Calu3 (cell line): ENCODE results near the gene KCNH5. TPM values are rescaled to one million over a fixed set of nuclear protein-coding genes. Genes with fewer than 3 reads are reported as not detected.

Experiments
- BruUV-seq: library from RNA; stranded (reverse); fragments of 400-500 nt; replicated peaks from 2 replicates; lab custom pipeline; 2021; lab: Mats Ljungman, UMichigan
- CTCF ChIA-PET: fragments of 300-600 bp; sonication (Branson Sonifier 250); formaldehyde crosslinking; loops from one replicate; lab custom pipeline; 2022; ENCODE audit warnings: antibody characterized with exemption; lab: Charles Lee
- DNase-seq: peaks from one replicate; pipeline ENCODE4 v3.0.0; 2022
- H3K27ac Mint-ChIP-seq: one replicate; pipeline ENCODE4 v1.8.0; 2022; ENCODE audit warnings: mixed read lengths; ENCODE audit not compliant: unreplicated experiment
- H3K27me3 Mint-ChIP-seq: one replicate; pipeline ENCODE4 v1.8.0; 2022; ENCODE audit warnings: mixed read lengths; ENCODE audit not compliant: unreplicated experiment
- H3K36me3 Mint-ChIP-seq: one replicate; pipeline ENCODE4 v1.8.0; 2022; ENCODE audit warnings: mild to moderate bottlenecking, moderate library complexity, mixed read lengths; ENCODE audit not compliant: insufficient read depth, unreplicated experiment
- H3K4me1 Mint-ChIP-seq: one replicate; pipeline ENCODE4 v1.8.0; 2022; ENCODE audit warnings: mild to moderate bottlenecking, low read depth, mixed read lengths; ENCODE audit not compliant: unreplicated experiment
- H3K4me3 Mint-ChIP-seq: one replicate; pipeline ENCODE4 v1.8.0; 2022; ENCODE audit warnings: mild to moderate bottlenecking, low read depth, moderate library complexity, mixed read lengths; ENCODE audit not compliant: unreplicated experiment
- H3K9me3 Mint-ChIP-seq: one replicate; pipeline ENCODE4 v1.8.0; 2022; ENCODE audit warnings: low read depth, mixed read lengths; ENCODE audit not compliant: unreplicated experiment
- CTCF ChIP-seq: fragments of 200-600 bp; IDR thresholded peaks from one replicate; pipeline ENCODE4 v1.8.0; 2022; ENCODE audit warnings: antibody characterized with exemption; ENCODE audit not compliant: unreplicated experiment
- intact Hi-C: fragments of 100-400 bp; cut with micrococcal nuclease; formaldehyde crosslinking; loops from one replicate; pipeline ENCODE4 v1.10.0; 2022; ENCODE audit not compliant: unreplicated experiment
- total RNA-seq: library from RNA; stranded (reverse); gene quantifications from 2 replicates; pipeline ENCODE4 v1.2.3, GENCODE V29; 2022

The KCNH5 gene
- total RNA-seq, 1 experiment from 2014 or later = not detected

GRCh38 chr14:62954165-62954564, 91.1 kb downstream of the KCNH5 start:
- no TSS peak for BruUV-seq
- intact Hi-C loops = no loop called here
- Mint-ChIP-seq H3K27ac (no peak overlapping the region), H3K4me3 (no peak overlapping the region), H3K27me3 (peaks cover under 1% of the 10 kb centered on the region), H3K36me3 (no peaks in the 10 kb centered on the region), H3K4me1 (no peaks in the 10 kb centered on the region), H3K9me3 (no peaks in the 10 kb centered on the region)
- CTCF ChIA-PET = no interaction called here
- TF ChIP-seq CTCF = no peak
- DNase-seq = no peak

- TF ChIP-seq CTCF = no peak
- Mint-ChIP-seq H3K27me3 (no peaks in the 10 kb centered on the region), H3K27ac (no peak overlapping the region), H3K4me1 (no peaks in the 10 kb centered on the region), H3K9me3 (no peaks in the 10 kb centered on the region), H3K4me3 (no peak overlapping the region), H3K36me3 (no peaks in the 10 kb centered on the region)
- intact Hi-C loops = no loop called here
- BruUV-seq = no TSS peak
- CTCF ChIA-PET = interaction anchor here (0.6 kb wide), 1 partner anchor 630 kb away, joined by 5 read pairs; no protein-coding TSS in a partner anchor
- DNase-seq = no peak
Observed at GRCh38 chr14:62952226-62952625, 93.0 kb downstream of the KCNH5 start.

DNA sequence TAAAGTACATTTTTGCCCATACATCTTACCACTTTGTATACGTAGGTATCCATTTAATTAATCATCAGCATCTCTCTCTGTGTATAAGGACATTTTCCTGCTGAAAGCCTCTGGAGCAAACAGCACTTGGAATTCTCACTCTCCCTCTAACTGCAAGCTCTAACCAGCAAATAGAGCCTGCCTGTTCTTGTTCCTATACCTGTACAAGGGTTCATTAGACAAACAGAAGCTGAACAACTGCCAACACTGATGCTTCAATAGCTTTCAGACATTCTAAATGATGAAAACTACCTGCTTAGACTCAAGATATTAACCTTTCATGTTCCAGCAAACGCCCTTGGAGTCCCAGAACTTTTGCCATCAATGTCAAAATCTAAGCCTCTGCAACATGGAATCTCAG, 98.0 kb downstream of the KCNH5 start:
- BruUV-seq = no TSS peak
- intact Hi-C loops = no loop called here
- no peak overlapping the region for H3K4me3 Mint-ChIP-seq
- H3K27me3 Mint-ChIP-seq = no peaks in the 10 kb centered on the region
- CTCF ChIA-PET = no interaction called here
- H3K9me3 Mint-ChIP-seq = no peaks in the 10 kb centered on the region
- DNase-seq = no peak
- H3K36me3 Mint-ChIP-seq = no peaks in the 10 kb centered on the region
- H3K27ac Mint-ChIP-seq = no peak overlapping the region
- TF ChIP-seq CTCF = no peak
- no peaks in the 10 kb centered on the region for H3K4me1 Mint-ChIP-seq

GRCh38 chr14:62946221-62946620, 99.0 kb downstream of the KCNH5 start:
- H3K4me1 Mint-ChIP-seq = no peaks in the 10 kb centered on the region
- no peak for DNase-seq
- TF ChIP-seq CTCF = no peak
- H3K27me3 Mint-ChIP-seq = no peaks in the 10 kb centered on the region
- CTCF ChIA-PET = no interaction called here
- no peak overlapping the region for H3K27ac Mint-ChIP-seq
- intact Hi-C loops = no loop called here
- H3K9me3 Mint-ChIP-seq = no peaks in the 10 kb centered on the region
- no TSS peak for BruUV-seq
- H3K36me3 Mint-ChIP-seq = no peaks in the 10 kb centered on the region
- H3K4me3 Mint-ChIP-seq = no peak overlapping the region
